ENCODE data around the gene MMGT1. TPM values are rescaled to one million over a fixed set of nuclear protein-coding genes. Genes with fewer than 3 reads are reported as not detected.

Gene MMGT1
- total RNA-seq, 1 experiment from 2014 or later = 22.6 TPM

GRCh38 chrX:136016881-136017280 is 43.1 kb upstream of the MMGT1 start:
- Histone ChIP-seq H4K20me1 (ENCODE audit: control insufficient read depth, insufficient read depth, insufficient read length) (no peaks in the 10 kb centered on the region), H3K14ac (ENCODE audit: insufficient read depth, low read length) (no peak overlapping the region), H2AFZ (ENCODE audit: low read length) (no peak overlapping the region), H3K79me1 (ENCODE audit: insufficient read depth, low read depth, low read length, poor library complexity, severe bottlenecking) (no peaks in the 10 kb centered on the region), H4K5ac (ENCODE audit: insufficient read length, low read depth, low read length) (no peak overlapping the region), H3K4ac (ENCODE audit: low read depth, low read length) (no peak overlapping the region), H2BK12ac (ENCODE audit: insufficient read length, low read depth, low read length) (no peak overlapping the region), H2BK15ac (ENCODE audit: low read depth, low read length) (no peak overlapping the region), H3K27ac (ENCODE audit: insufficient read length, low read depth, low read length) (no peak overlapping the region), H2AK5ac (ENCODE audit: insufficient read length, low read length) (no peak overlapping the region), H3K4me1 (ENCODE audit: insufficient read depth, low read length) (no peaks in the 10 kb centered on the region), H2BK5ac (ENCODE audit: insufficient read length, low read length) (no peak overlapping the region), H4K8ac (replicated peaks; ENCODE audit: insufficient read length, low read depth, low read length) (no peak overlapping the region), H3K79me2 (ENCODE audit: insufficient read depth, low read length) (no peaks in the 10 kb centered on the region), H3K4me2 (ENCODE audit: insufficient read depth, insufficient read length, low read length) (no peak overlapping the region), H4K91ac (ENCODE audit: insufficient read length, low read depth, low read length) (no peak overlapping the region), H2BK120ac (ENCODE audit: low read depth, low read length, poor library complexity, severe bottlenecking) (no peak overlapping the region), H3K56ac (ENCODE audit: insufficient read length, low read depth, low read length) (no peak overlapping the region), H3K18ac (ENCODE audit: insufficient read length, low read depth, low read length) (no peak overlapping the region), H3K9me3 (ENCODE audit: control insufficient read depth, low read depth, low read length) (peaks cover 48% of the 10 kb centered on the region), H3K23ac (ENCODE audit: insufficient read length, low read depth, low read length) (no peak overlapping the region), H3K23me2 (ENCODE audit: insufficient read length, low read depth, low read length, poor library complexity, severe bottlenecking) (no peaks in the 10 kb centered on the region), H3K9ac (ENCODE audit: extremely low read depth, insufficient read length, low read length) (no peak overlapping the region), H3T11ph (ENCODE audit: low read length) (no peak overlapping the region), H2BK20ac (ENCODE audit: low read depth, low read length, poor library complexity, severe bottlenecking) (no peak overlapping the region), H3K27me3 (ENCODE audit: insufficient read depth, low read length) (no peaks in the 10 kb centered on the region)
- no peak for TF ChIP-seq CTCF (conservative IDR thresholded peaks at IDR 0.05)
- no peak overlapping the region for H3K27ac Mint-ChIP-seq
- no peaks in the 10 kb centered on the region for H3K4me1 Mint-ChIP-seq
- H3K4me3 Mint-ChIP-seq = no peak overlapping the region
- DNase-seq = no peak
- H3K27me3 Mint-ChIP-seq (ENCODE audit: low read depth) = peaks cover 3% of the 10 kb centered on the region; the same call in 1 of the 2 replicates
- WGBS (ENCODE audit: extremely low coverage, insufficient read length, low lambda C conversion rate) = no CpG with 5 or more reads among the region's 2 CpGs
- peaks cover 14 to 43% (median 43%) of the 10 kb centered on the region in 3 experiments for H3K36me3 Mint-ChIP-seq (ENCODE audit: insufficient read depth in 1 of 3, low read depth in 3 of 3)
- H3K9me3 Mint-ChIP-seq = peaks cover 54 to 71% of the 10 kb centered on the region in 2 experiments

Measured in H9 (cell line).